ENCODE results near the gene RANBP1. TPM values are rescaled to one million over a fixed set of nuclear protein-coding genes. Genes with fewer than 3 reads are reported as not detected.

RANBP1 gene
- total and polyA plus RNA-seq, 2 of the 8 experiments (the other 6 are each of a cell fraction or from before 2014, with no cell fraction given): 343 to 484 TPM

DNA sequence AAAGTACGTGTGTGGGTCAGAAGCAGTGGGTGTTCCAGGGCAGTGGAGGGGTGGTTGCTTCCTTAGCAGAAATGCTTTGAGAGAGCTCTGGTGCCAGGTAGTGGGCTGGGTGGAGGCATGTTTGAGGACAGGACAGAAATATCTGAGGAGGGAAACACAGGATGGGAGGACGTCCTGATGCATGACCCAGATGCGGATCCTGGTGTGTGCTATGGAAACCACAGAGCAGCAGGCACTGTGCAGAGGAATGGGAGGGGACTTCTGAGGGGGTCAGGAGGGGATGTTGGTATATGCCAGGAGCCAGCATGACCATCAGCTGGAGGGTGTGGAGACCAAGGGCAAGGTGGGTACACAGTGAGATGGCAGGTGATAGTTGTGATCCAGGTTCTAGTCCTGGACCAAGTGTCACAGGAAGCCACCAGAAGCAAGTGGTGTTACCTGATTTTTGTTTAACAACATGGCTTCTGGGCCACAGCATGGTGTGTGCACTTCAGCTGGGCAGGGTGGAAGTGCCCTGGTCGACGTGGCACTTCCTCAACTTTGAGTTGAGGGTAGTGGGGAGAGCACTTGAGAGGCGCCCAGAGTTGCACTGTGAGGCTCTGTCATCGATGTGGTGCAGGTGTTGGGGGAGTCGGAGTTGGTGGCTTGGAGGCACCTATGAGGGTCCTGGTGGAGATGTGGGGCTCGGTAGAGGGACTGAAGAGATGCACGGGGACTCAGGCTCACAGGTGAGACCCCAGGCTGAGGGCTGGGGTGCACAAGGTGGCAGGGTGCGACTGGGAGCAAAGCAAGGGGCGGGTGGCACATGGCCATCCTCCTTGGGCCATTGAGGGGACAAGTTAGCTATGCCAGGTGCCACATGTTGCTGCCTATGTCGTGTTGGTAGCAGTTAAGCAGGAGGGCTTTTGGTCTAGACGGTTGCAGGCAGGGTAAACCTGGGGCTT is 28.3 kb upstream of the RANBP1 start:
- Histone ChIP-seq H4K20me1 (replicated peaks in 1 of 2; ENCODE audit: control insufficient read depth in 1 of 2, insufficient read depth in 2 of 2, low read length in 2 of 2) (peaks cover 35 to 59% of the 10 kb centered on the region in 2 experiments), H2BK20ac (ENCODE audit: low read length) (no peak overlapping the region), H3K23ac (ENCODE audit: insufficient read length) (no peak overlapping the region), H4K5ac (ENCODE audit: insufficient read length, low read depth, low read length) (no peak overlapping the region), H3K79me1 (ENCODE audit: low read depth, low read length) (peaks cover 28% of the 10 kb centered on the region), H3K9me3 (ENCODE audit: insufficient read depth in 2 of 2, low read depth in 1 of 2, low read length in 1 of 2) (no peaks in the 10 kb centered on the region; a peak in 1 of 4 replicates), H4K8ac (ENCODE audit: extremely low read depth, insufficient read depth, low read length) (peak overlapping the region; percentile 58; the same call in 1 of the 2 replicates), H3K23me2 (ENCODE audit: low read depth, low read length) (no peaks in the 10 kb centered on the region), H3K27ac (ENCODE audit: low read depth, low read length) (no peak overlapping the region), H3K56ac (replicated peaks; ENCODE audit: insufficient read length, low read depth, low read length) (no peak overlapping the region), H2BK5ac (ENCODE audit: low read depth, low read length) (no peak overlapping the region), H3K4me3 (ENCODE audit: extremely low read depth in 1 of 4, insufficient read depth in 2 of 4, low read depth in 3 of 4, low read length in 4 of 4) (no peak overlapping the region), H2BK12ac (ENCODE audit: low read depth, low read length) (no peak overlapping the region), H2AFZ (ENCODE audit: low read length) (no peak overlapping the region), H2BK120ac (replicated peaks; ENCODE audit: low read depth, low read length) (no peak overlapping the region), H3K36me3 (ENCODE audit: control insufficient read depth in 2 of 4, insufficient read depth in 4 of 4, low read length in 3 of 4) (peaks cover 63 to 71% (median 66%) of the 10 kb centered on the region in 4 experiments), H3K18ac (ENCODE audit: extremely low read depth, low read length) (no peak overlapping the region), H3K79me2 (ENCODE audit: control insufficient read depth in 1 of 2, insufficient read depth in 2 of 2, low read length in 2 of 2) (peaks cover 13 to 47% of the 10 kb centered on the region in 2 experiments), H4K91ac (replicated peaks; ENCODE audit: insufficient read length, low read length) (no peak overlapping the region), H2BK15ac (ENCODE audit: low read length) (no peak overlapping the region), H3K14ac (ENCODE audit: insufficient read length) (no peak overlapping the region), H2AK5ac (ENCODE audit: low read depth, low read length) (no peak overlapping the region), H3K9ac (replicated peaks in 1 of 4; ENCODE audit: extremely low read depth in 1 of 4, low read depth in 3 of 4, low read length in 3 of 4) (no peak overlapping the region; a peak in 1 of 7 replicates), H3K4me1 (replicated peaks in 1 of 4; ENCODE audit: control insufficient read depth in 3 of 4, insufficient read depth in 4 of 4, low read length in 3 of 4) (peaks cover 1 to 8% (median 3%) of the 10 kb centered on the region in 4 experiments; a peak in 3 of 7 replicates), H3K4ac (replicated peaks; ENCODE audit: insufficient read length, low read depth, low read length) (no peak overlapping the region), H3K27me3 (replicated peaks in 1 of 4; ENCODE audit: control insufficient read depth in 3 of 4, extremely low read depth in 1 of 4, insufficient read depth in 3 of 4, low read length in 3 of 4) (no peaks in the 10 kb centered on the region), H3K4me2 (ENCODE audit: insufficient read depth in 1 of 2, low read depth in 2 of 2, low read length in 2 of 2) (no peak overlapping the region)
- WGBS, 2 experiments (ENCODE audit: extremely low coverage in 1 of 2, insufficient coverage in 1 of 2, insufficient read length in 1 of 2, insufficient replicate concordance in 2 of 2, low coverage in 1 of 2, low lambda C conversion rate in 2 of 2, missing lambda C conversion rate in 1 of 2): 93% methylated on average over 14 of the region's 14 CpGs; no CpG with 5 or more reads in 1 of the 2 experiments
- POLR2A ChIA-PET (ENCODE audit: partially characterized antibody): interaction anchor here (1.1 to 29.4 kb wide), 4 partner anchors 8 to 24 kb away, joined by 3 to 598 read pairs (median 9); partner anchors contain the start of genes DGCR8, RANBP1 and TRMT2A
- DNase-seq (ENCODE audit: low read depth in 1 of 2, low spot score in 2 of 2) (no peak), FAIRE-seq (no peak)
- CTCF ChIA-PET (ENCODE audit: partially characterized antibody): interaction anchor here (0.6 to 4.3 kb wide), 8 partner anchors 16 to 312 kb away, joined by 3 to 18 read pairs (median 4); no protein-coding TSS in a partner anchor
- TF ChIP-seq NANOG (IDR thresholded peaks at IDR 0.05; ENCODE audit: insufficient read depth, low read depth, low read length, poor library complexity, severe bottlenecking) (no peak), SRF (IDR thresholded peaks at IDR 0.05; ENCODE audit: low read depth, low read length) (no peak), SP2 (IDR thresholded peaks at IDR 0.05; ENCODE audit: low read length) (no peak), PHF8 (conservative IDR thresholded peaks at IDR 0.05; ENCODE audit: low read depth, low read length) (no peak)

All from H1 (cell line).